ENCODE data around the gene EBPL.
"Not testable (repeated sequence)": the region's sequence is repeated elsewhere in the genome, so short reads cannot be mapped to it uniquely, and the experiment has no call there.

GRCh38 chr13:49704264-49704663 is 13.0 kb upstream of the EBPL start:
- not testable (repeated sequence) for TF ChIP-seq POLR2AphosphoS5, CTCF, POLR2A (IDR thresholded peaks at IDR 0.05)
